Activated CD8-positive, alpha-beta memory T cell treated with anti-CD3 and anti-CD28 coated beads for 24 hours (primary cell): ENCODE measurements around the gene SLC1A4.

Source experiments
- DNase-seq: peaks from one replicate; pipeline ENCODE4 v3.0.0-alpha.2; 2020

SLC1A4 gene

DNA sequence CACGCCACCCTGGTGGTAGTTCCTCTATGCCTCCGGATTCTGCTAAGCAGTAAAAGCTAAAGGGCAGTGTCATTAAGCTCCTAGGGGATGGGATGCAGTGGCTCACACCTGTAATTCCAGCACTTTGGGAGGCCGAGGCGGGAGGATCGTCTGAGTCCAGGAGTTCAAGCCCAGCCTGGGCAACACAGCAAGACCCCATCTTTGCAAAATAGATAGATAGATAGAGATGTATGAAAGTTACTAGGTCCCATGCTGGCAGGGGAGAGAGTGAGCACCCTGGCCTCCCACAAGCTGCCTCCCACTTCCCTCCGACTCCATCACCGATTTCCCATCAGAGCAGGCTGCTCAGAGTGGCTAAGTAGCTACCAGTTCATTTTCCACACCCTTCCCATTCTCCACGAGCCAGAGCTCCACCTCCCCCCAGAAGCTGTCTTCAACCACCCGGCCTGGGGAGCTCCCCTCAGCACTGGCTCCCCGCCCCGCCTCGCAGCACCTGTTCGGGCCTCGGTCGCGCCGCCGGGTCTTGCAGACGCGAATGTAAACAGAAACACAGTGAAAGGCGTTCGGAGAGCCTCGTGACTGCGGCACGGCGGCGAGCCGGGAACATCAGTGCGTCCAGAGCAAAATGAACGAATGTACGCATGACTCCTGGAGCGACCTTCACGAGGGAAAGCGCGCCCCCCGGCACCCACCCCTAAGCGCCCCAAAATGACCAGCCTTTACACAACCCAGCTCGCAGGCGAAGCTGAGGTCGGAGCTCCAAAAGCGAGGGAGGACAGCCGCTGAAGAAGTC, 66.4 kb downstream of the SLC1A4 start:
- no peak for DNase-seq

DNA sequence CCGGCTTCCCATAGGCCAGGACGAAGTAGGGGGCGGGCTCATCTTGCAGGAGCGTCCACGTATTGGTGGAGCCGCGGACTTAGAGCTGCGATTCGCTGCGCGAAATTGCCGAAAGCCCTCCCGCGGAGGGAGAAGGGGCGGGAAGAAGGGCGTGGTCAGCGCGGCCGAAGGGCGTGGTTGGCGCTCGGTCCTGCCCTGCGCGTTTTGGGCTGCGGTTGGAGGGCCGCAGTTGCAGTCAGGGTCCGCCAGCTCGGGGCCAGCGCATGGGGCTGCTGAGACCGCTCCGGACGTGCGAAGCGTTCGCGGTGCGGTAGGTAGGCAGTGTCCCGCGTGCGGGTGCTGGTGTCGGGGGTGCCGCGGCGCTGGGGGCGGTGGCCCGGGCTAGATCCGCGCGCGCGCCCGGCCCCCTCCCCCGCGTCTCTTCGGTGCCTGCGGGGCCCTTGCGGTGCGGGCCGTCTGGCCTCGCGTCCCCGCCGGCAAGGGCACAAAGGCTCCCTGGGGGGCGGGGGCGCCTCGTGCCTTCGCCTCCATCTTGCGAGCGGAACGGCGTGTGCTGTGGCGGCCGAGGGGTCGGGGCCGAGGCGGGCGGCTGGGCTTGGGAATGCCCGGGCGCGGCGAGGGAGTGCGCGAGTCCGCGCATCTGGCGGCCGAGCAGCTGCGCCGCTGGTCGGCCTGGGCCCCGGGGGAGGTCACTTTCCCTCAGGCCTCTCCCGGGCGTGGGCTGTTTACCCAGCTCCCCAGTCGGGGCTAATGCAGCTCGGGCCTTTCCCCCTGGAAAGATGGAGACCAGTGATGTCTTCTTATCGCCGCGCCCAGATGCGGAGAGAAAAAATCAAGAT, 67.2 kb downstream of the SLC1A4 start, which contains the start of gene CEP68:
Gene CEP68, plus strand, starts transcription at position 202 of the 839 bp plus-strand sequence. CDS start 13,029 bp downstream, outside the sequence.
- peak; percentile 98 for DNase-seq

GRCh38 chr2:65057054-65057375, 67.8 kb downstream of the SLC1A4 start:
- DNase-seq, result no peak

DNA sequence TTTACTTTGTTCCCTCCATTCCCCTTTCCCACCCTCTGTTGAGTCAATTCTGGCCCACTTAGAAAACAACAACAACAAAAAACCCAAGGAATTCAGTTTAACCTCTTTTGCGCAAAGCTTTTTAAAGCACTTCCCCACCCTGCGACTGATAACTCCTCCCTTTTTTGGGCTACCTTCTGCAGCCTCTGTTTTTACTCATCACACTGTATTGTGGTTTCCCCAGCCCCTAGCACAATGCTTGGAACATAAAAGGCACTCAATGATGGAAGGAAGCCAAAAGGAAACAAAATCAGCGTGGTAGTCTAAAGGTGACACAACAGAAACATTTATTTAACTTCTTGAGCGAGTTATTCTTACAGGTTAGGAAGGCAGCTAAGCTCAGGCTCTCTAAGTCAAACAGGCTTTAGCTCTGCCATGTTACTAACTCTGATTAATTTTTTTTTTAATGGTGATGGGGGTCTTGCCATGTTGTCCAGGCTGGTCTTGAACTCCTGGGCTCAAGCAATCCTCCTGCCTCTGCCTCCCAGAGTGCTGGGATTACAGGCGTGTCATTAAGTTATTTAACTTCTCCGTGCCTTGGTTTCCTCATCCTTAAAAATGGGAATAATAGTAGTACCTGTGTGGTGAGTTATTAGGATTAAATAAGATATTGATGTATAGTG, 68.3 kb downstream of the SLC1A4 start:
- no peak for DNase-seq

GRCh38 chr2:65059071-65059470, 69.9 kb downstream of the SLC1A4 start:
- DNase-seq, result no peak

DNA sequence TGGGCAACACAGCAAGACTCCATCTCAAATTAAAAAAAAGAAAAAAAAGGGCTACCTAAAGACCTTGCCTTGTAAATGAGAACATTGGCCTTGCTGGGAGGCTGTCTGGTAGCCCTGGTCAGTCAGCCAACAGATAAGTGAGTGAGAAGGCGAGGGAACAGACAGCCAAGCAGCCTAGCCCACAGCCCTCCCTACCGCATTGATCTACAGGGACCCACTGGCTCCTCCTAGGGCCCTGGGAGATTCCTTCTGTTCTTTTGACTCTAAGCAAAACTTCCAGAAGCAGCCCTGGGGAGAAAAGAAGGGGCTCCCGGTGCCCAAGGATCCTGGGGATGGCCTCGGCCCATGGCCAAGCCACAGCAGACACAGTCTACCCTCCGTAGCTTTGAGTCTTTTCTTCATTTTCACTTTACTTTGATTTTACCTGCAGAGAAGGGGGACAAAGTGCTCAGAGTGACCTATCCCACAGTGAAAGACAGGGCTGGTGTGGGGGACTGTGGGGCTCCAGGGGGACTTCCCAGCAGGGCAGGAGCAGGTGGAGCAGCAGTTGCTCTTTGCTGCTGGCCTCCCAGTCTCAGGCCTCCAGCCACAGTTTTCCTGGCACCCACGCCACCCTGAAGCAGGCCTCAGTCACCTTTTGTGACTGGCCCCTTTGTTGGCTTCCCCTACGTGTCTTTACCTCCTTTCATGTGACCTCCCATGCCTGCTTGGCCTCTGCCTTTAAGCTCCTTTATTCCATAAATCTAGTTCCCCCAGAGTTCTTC, 72.1 kb downstream of the SLC1A4 start:
- no peak for DNase-seq

- no peak for DNase-seq
Measured at GRCh38 chr2:65061910-65062339, 72.7 kb downstream of the SLC1A4 start.

GRCh38 chr2:65062843-65063825, 73.9 kb downstream of the SLC1A4 start:
- DNase-seq, result peak; percentile 49

DNA sequence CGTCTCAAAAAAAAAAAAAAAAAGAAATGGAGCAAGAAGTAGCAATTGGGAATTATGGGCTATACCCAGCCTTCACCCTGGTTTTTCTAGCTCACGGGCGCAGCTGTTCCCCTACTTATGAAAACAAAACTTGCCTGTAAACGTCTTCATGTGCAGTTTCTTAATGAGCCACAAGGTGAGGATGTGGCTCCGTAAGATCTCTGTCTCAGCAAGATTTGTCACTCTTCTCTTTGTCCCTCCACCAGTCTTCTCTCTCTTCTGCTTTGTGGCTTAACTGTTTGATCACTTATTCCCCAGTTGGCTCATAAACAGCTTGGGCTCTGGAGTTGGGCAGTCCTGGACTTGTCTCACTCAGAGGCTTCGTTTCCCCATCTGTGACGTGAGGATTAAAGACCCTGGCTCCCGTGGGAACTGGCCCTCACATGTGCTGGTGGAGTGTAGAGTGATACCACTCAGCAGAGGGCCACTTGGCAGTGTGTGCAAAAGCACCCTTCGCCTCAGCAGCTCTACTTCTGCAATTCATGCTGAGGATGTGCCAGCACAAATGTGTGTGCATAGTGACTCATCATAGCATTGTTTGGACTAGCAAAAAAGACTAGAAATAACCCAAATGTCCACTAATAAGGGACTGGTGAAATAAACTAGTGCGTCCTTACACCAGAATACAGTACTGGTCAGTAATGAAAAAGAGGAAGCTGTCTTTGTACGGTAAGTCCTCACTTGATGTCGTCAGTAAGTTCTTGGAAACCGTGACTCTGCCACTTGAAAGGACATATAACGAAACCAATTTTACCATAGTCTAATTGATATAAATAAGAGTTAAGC, 75.7 kb downstream of the SLC1A4 start:
- DNase-seq, result peak; percentile 70

DNA sequence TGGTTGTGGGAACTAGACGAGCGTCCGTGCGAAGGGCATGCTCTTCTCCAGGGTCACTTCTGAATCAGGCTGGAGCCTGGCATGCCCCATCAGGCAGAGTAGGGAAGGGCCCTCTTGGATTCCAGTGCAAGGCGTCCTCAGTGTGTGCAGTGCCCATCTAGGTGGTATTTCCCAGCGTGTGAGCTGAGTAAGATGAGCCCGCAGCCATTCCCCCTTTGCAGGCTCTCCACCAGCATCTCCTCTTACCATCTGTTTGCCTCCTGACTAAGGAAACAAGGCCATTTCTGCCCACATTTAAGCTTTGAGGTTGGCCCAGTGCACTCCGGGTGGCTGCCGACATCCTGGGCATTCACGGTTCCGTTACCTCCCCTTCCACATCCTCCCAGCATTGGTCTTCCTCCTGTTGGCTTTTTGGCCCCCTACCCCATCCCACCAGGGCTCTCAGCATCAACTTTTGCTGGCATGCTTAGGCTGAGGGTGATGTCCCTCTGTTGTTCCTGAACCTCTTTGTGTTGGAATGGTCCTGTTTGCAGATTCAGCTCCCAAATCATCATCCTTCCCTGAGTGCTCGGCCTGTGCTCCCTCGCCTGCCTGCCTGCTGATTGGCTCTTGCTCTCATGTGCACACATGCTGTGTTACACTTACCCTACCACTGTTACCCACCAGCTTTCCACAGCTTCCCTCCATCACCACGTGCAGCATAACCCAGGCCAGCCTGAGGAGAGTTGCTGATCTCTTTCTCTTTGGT, 78.8 kb downstream of the SLC1A4 start:
- no peak for DNase-seq

DNA sequence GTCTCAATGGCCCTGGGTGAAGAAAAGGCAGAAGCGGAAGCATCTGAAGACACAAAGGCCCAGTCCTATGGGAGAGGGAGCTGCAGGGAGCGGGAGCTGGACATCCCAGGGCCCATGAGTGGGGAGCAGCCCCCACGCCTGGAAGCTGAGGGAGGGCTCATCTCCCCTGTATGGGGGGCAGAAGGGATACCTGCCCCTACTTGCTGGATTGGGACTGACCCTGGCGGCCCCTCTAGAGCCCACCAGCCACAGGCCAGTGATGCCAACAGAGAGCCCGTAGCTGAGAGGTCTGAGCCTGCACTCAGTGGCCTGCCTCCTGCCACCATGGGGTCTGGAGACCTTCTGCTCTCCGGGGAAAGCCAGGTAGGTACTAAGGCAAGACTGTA, 80.2 kb downstream of the SLC1A4 start:
- no peak for DNase-seq

GRCh38 chr2:65070172-65070830, 81.1 kb downstream of the SLC1A4 start:
- no peak for DNase-seq

GRCh38 chr2:65070856-65071255, 81.7 kb downstream of the SLC1A4 start:
- no peak for DNase-seq

- no peak for DNase-seq
Measured at GRCh38 chr2:65071499-65072180, 82.4 kb downstream of the SLC1A4 start.

GRCh38 chr2:65072181-65072970, 83.2 kb downstream of the SLC1A4 start:
- DNase-seq, result no peak
